H1 (cell line): Measurements from ENCODE around the gene DNAJB8. TPM values are rescaled to one million over a fixed set of nuclear protein-coding genes. Genes with fewer than 3 reads are reported as not detected.

Experiments used
- polyA plus RNA-seq, 7 experiments: library from polyadenylated mRNA; depleted of rRNA in 3 of 7; stranded (reverse) in 5 of 7; unstranded in 2 of 7; fragments of >200 nt in 5 of 7; fragments of 200-250 nt in 2 of 7; gene quantifications; 1 replicate in 5 of 7; 2 replicates in 1 of 7; 4 replicates in 1 of 7; pipeline versions ENCODE4 v1.2.1 to v1.2.3, GENCODE V29; 2011 to 2013; ENCODE audit warnings: missing spikeins in 2 of 7, mixed read lengths in 2 of 7
- total RNA-seq: library from RNA; stranded (reverse); fragmentation: NEBNext Ultra II Directional; extraction: Animal tissue kit (Norgen Biotek cat#: 25700); gene quantifications from 2 replicates; pipeline ENCODE4 v1.2.1, GENCODE V29; 2021
- TF ChIP-seq, protein P1 (sequence below): fragments of 300-600 bp; sonication (generic); IDR thresholded peaks from 2 replicates; pipeline ENCODE4 v1.7.1; 2012; ENCODE audit warnings: low read length, moderate library complexity, mild to moderate bottlenecking, inconsistent platforms; ENCODE audit not compliant: insufficient replicate concordance

Gene DNAJB8
- total and polyA plus RNA-seq, 2 of the 8 experiments (the other 6 are each of a cell fraction or from before 2014, with no cell fraction given): not detected

DNA sequence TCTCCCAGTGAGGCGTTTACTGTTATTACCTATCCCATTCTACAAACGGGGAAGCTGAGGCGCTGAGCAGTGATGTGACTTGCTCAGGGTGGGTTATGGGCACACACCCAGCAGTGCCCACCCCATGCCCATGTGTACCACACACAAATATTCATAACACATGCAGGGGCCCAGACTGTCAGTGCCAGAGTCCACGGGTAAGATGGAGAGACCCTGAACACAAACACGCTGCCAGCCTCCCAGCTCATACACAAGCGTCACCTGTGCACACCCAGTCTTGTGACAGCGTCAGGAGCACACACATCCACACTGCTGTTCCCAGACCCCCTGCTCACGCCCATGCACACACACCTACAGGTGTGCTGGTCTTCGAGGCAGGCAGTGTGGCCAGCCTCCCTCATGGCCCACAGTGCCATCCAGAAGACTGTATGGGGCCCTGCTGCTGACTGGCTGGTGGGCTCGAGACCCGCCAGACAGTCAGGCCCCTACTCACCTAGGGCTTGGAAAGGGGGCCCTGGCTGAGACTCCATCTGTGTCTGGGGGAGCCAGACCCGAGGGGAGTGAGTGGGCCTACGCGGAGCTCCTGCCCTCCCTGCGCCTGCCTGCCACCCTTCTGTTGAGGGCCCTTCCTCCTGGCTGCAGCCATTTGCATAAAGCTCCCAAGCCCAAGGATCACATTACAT is 39.4 kb downstream of the DNAJB8 start (continued):
- TF ChIP-seq, protein P1, sequence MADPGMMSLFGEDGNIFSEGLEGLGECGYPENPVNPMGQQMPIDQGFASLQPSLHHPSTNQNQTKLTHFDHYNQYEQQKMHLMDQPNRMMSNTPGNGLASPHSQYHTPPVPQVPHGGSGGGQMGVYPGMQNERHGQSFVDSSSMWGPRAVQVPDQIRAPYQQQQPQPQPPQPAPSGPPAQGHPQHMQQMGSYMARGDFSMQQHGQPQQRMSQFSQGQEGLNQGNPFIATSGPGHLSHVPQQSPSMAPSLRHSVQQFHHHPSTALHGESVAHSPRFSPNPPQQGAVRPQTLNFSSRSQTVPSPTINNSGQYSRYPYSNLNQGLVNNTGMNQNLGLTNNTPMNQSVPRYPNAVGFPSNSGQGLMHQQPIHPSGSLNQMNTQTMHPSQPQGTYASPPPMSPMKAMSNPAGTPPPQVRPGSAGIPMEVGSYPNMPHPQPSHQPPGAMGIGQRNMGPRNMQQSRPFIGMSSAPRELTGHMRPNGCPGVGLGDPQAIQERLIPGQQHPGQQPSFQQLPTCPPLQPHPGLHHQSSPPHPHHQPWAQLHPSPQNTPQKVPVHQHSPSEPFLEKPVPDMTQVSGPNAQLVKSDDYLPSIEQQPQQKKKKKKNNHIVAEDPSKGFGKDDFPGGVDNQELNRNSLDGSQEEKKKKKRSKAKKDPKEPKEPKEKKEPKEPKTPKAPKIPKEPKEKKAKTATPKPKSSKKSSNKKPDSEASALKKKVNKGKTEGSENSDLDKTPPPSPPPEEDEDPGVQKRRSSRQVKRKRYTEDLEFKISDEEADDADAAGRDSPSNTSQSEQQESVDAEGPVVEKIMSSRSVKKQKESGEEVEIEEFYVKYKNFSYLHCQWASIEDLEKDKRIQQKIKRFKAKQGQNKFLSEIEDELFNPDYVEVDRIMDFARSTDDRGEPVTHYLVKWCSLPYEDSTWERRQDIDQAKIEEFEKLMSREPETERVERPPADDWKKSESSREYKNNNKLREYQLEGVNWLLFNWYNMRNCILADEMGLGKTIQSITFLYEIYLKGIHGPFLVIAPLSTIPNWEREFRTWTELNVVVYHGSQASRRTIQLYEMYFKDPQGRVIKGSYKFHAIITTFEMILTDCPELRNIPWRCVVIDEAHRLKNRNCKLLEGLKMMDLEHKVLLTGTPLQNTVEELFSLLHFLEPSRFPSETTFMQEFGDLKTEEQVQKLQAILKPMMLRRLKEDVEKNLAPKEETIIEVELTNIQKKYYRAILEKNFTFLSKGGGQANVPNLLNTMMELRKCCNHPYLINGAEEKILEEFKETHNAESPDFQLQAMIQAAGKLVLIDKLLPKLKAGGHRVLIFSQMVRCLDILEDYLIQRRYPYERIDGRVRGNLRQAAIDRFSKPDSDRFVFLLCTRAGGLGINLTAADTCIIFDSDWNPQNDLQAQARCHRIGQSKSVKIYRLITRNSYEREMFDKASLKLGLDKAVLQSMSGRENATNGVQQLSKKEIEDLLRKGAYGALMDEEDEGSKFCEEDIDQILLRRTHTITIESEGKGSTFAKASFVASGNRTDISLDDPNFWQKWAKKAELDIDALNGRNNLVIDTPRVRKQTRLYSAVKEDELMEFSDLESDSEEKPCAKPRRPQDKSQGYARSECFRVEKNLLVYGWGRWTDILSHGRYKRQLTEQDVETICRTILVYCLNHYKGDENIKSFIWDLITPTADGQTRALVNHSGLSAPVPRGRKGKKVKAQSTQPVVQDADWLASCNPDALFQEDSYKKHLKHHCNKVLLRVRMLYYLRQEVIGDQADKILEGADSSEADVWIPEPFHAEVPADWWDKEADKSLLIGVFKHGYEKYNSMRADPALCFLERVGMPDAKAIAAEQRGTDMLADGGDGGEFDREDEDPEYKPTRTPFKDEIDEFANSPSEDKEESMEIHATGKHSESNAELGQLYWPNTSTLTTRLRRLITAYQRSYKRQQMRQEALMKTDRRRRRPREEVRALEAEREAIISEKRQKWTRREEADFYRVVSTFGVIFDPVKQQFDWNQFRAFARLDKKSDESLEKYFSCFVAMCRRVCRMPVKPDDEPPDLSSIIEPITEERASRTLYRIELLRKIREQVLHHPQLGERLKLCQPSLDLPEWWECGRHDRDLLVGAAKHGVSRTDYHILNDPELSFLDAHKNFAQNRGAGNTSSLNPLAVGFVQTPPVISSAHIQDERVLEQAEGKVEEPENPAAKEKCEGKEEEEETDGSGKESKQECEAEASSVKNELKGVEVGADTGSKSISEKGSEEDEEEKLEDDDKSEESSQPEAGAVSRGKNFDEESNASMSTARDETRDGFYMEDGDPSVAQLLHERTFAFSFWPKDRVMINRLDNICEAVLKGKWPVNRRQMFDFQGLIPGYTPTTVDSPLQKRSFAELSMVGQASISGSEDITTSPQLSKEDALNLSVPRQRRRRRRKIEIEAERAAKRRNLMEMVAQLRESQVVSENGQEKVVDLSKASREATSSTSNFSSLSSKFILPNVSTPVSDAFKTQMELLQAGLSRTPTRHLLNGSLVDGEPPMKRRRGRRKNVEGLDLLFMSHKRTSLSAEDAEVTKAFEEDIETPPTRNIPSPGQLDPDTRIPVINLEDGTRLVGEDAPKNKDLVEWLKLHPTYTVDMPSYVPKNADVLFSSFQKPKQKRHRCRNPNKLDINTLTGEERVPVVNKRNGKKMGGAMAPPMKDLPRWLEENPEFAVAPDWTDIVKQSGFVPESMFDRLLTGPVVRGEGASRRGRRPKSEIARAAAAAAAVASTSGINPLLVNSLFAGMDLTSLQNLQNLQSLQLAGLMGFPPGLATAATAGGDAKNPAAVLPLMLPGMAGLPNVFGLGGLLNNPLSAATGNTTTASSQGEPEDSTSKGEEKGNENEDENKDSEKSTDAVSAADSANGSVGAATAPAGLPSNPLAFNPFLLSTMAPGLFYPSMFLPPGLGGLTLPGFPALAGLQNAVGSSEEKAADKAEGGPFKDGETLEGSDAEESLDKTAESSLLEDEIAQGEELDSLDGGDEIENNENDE: no peak
- TF ChIP-seq, all 59 proteins: peak for 1
